SIG-M5 treated with dmso at 0.1 percent for 504 hours (cell line): ENCODE data around the gene ZC2HC1B.
A peak's percentile ranks its signal among the peaks of the same experiment; 100 is the strongest.

ENCODE experiments used
- DNase-seq: peaks from one replicate; lab custom pipeline; 2025; ENCODE audit not compliant: unreplicated experiment; lab: John Stamatoyannopoulos, UW

Gene ZC2HC1B

GRCh38 chr6:143959927-143960326 lies 95.7 kb downstream of the ZC2HC1B start:
- DNase-seq: no peak

DNA sequence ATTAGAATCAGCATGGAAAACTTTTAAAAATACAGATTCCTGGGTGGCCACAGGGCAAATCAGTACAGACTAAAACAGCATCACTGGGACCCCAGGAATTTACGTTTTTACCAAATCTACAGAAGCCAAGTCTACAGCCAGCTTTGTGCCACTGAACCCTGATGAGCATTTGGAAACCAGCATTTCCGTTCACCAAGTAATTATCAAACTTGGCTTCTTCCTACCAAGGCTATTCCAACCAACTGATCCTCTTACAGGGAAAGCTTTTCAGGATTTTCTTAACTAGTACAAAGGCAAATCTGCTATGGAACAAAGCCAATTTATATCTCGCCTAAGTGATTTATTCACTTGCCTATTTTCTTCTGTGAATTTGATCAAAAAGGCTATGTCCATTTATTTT lies 96.8 kb downstream of the ZC2HC1B start:
- DNase-seq: no peak

GRCh38 chr6:143961886-143962878 lies 97.9 kb downstream of the ZC2HC1B start:
- DNase-seq: peak; percentile 2

- no peak for DNase-seq
These were observed 99.1 kb downstream of the ZC2HC1B start for GRCh38 chr6:143963158-143963919.

- DNase-seq: no peak
These were observed 100.4 kb downstream of the ZC2HC1B start for GRCh38 chr6:143964674-143965081.

DNA sequence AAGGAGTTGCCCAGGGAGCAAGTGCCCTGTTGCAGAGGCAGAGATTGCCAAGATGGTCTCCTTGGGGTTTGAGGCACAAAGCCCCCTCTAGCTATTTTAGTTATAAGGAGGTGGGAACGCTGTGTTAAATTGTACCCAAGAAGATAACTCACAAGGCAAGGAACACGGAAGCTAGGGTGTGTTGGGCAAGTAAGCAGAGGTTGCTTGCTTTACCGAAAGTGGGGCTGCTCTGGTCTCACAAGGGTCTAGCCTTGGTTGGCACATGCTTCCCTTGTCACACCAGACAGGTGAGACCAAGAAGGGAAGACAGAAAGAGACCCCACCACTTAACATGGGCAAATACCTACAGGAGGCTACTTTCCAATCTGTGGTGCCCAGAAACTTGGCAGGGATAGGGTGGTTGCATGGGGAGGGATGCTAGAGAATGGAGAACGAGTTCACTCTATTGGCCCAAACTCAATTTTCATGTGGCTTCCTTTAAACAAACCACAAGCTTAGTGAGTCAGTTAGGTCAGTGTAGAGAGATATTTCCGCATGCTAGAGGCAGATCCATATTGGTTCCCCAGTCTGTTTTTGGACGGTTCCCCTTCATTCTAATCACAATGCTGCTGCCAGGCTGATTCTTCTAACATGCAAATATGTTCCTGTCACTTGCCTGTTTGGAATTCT lies 101.4 kb downstream of the ZC2HC1B start:
- peak; percentile 7 for DNase-seq

DNA sequence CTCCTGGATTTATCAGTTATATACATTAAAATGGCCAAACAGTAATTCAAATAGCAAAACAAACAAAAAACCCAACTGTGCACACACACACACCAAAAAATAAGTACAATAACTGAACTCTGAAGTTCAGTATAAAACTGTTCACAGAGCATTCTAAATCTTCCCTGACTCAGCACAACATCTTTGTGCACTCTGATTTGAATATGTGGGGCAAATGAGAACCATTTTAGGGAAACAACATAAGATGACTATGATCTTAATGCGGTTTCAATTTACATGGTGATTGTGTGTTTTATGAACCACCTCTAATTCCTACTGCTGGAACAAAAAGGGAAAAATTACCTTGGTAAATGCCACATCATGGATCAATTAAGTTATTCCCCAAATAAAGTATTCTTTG lies 102.0 kb downstream of the ZC2HC1B start:
- DNase-seq: no peak

DNA sequence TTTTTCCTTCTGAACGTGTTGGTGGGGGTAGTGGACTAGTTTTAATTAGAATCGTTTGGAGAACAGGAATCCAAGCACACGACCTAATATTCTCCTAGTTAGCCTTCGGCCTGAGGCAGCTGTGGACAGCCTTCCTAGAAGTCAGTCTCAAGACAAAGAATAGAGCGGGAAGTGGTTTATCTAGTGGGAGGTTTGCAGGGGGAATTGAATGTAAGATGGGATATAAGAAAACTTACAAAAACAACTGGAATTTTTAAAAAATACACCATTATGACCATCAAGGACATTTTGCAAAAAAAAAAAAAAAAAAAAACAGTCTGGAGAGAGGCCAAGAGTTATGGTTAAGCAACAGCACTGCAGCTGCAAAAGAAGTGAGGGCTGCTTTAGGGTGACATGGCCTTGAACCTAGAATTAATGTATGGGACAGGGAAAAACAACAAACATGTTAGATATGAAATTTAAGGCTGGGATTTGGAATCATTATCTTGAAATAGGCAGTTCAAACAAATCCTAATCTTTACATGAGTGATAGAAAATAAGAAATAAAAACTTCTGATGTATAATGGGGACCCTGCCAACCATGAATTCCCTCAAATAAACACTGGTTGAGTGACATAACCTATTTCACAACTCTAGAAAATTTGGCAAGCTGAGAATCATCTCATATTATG lies 103.6 kb downstream of the ZC2HC1B start:
- DNase-seq: peak; percentile 26

DNA sequence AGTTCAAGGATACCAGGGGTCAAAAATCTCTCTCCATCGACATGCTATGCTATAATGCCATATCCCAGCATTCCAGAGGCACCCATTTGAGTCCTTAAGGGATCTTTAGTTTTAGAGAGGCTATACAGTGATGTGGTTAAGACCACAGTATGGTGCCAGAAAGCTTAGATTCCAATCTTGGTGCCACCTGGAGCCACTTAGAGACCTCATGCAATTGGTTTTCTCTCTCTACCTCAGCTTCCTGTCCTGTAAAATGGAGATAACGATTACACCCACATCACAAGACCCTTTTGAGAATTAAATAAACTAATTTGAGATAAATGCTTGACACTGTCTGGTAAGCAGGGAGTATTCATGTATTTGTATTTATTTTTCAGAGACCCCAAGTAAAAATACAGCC lies 104.8 kb downstream of the ZC2HC1B start:
- no peak for DNase-seq

GRCh38 chr6:143970456-143971218 lies 106.4 kb downstream of the ZC2HC1B start:
- DNase-seq: no peak

DNA sequence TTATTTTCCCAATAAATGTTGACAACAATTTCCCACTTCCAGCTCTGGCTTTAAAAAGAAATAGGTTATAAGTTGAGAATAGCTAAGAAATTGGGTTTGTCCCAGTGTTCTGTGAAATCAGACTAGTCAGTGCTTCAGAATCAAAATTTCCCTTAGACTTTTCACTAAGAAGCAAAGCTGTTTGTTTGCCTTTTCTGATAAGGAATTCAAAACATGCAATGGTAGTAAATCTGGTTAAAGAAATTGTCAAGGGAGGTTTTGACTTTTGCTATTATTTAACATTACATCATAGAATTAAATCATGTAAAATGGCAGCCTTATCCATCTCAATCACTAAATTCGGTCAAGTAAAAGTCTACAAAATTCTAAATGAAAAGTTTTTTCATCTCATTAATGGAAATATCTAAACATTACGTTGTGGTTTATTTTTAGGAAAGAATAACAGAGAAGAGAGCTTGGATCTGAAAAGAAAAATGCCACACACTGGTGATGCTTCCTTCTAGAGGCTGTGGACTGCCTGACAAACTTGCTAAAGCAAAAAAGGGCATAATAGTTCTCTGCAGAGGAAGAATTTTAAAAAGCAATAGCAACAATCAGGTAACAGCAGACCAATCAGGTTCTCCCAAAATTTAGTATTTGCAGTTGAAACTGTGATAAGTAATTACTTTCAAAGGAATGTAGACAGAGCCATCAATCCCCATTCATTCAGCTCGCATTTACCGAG lies 107.4 kb downstream of the ZC2HC1B start:
- no peak for DNase-seq

DNA sequence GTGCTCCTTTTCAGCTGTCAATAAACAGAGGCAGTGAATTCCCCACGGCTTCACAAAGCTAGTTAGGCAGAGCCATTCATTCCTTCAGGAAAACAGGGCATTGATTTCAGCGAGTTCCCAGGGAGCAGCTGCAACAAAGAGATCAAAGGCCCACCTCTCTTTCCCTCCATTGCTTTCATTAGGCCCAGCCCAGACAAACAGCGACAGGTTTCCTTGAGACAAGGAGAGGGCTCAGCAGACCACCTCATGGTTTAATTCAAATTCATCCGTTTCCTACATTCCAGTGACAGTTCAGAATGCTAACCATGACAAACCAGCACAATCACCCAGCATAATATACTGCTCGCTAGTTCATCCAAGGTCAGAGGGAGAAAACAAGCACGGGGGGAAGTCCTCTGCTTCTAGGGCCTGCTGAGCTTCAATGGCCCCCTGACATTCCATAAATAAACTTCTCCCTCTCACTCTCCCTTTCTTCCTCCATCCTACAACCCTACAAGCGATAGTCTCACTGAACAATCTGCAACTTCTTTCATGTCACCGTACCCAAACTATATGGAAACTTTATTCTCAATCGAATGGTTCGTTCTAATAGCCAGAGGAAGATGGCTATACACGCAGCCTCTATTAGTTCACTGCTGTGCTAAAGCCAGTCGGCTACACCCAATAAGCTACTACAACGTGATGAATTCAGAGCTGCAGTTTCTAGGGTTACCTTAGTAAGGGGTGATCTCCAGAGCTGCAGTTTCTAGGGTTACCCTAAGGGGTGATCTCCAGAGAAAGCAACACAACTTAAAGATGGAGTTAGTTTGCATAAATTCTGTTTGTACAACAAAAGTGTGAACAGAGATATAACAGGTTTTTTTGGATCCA lies 109.1 kb downstream of the ZC2HC1B start:
- no peak for DNase-seq

- DNase-seq: no peak
These were observed 109.8 kb downstream of the ZC2HC1B start for GRCh38 chr6:143974089-143974488.

GRCh38 chr6:143976806-143977349 lies 112.6 kb downstream of the ZC2HC1B start:
- DNase-seq: no peak

GRCh38 chr6:143980921-143981320 lies 116.6 kb downstream of the ZC2HC1B start:
- no peak for DNase-seq

DNA sequence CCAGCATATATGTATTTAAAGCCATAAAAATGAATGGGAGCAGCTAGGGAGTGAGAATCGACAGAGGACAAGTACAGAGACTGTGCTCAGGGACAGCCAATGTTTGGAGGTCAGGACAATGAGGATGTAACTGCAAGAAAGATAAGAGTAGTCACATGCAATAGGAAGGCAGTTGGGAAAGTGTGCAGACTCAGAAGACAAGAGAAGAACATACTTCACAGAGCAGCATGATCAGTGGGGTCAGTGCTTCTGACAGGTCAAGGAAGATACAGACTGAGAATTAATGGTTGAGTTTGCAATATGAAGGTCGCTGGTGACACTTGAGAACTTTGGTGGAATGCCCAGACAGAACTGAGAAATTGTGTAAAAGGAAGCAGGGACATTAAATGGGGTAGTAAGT lies 118.7 kb downstream of the ZC2HC1B start:
- no peak for DNase-seq

- DNase-seq: no peak
These were observed 120.4 kb downstream of the ZC2HC1B start for GRCh38 chr6:143984666-143985065.

GRCh38 chr6:143986463-143987065 lies 122.3 kb downstream of the ZC2HC1B start:
- DNase-seq: no peak
